K562 (cell line): Measurements from ENCODE around the gene ZNF451. TPM values are rescaled to one million over a fixed set of nuclear protein-coding genes. Genes with fewer than 3 reads are reported as not detected.

Source experiments
- CREBBP ChIP-seq: IDR thresholded peaks from one replicate; pipeline ENCODE4 v1.6.1; 2012; ENCODE audit warnings: low read depth, mild to moderate bottlenecking, control low read depth, inconsistent platforms, low read length
- GABPB2 ChIP-seq: fragments of 250-450 bp; sonication (Bioruptor Pico); conservative IDR thresholded peaks from 2 replicates; pipeline ENCODE4 v1.5.1; 2021; ENCODE audit warnings: mild to moderate bottlenecking
- MAFF ChIP-seq: IDR thresholded peaks from 2 replicates; pipeline ENCODE4 v1.6.1; 2012; ENCODE audit warnings: low read length, improper control_type of control experiment
- NCOA1 ChIP-seq: fragments of 450-650 bp; IDR thresholded peaks from 2 replicates; pipeline ENCODE4 v1.6.1; 2016; ENCODE audit warnings: low read depth
- NRF1 ChIP-seq, 2 experiments: fragments of 450-650 bp; IDR thresholded peaks in 1 of 2; conservative IDR thresholded peaks in 1 of 2; 2 replicates each; pipeline ENCODE4 v1.6.1; 2014; ENCODE audit warnings: mild to moderate bottlenecking in 2 of 2
- POLR2A ChIP-seq: fragments of 450-650 bp; conservative IDR thresholded peaks from 2 replicates; pipeline ENCODE4 v1.6.1; 2016
- PYGO2 ChIP-seq: fragments of 450-650 bp; IDR thresholded peaks from 2 replicates; pipeline ENCODE4 v1.6.1; 2016; ENCODE audit warnings: mild to moderate bottlenecking, missing genetic modification characterization, moderate library complexity, missing compliant biosample characterization
- SMAD1 ChIP-seq: fragments of 150-350 bp; IDR thresholded peaks from 2 replicates; pipeline ENCODE4 v1.6.1; 2014; ENCODE audit warnings: low read length, low read depth; ENCODE audit not compliant: partially characterized antibody
- ZC3H4 ChIP-seq: sonication (generic); formaldehyde crosslinking; IDR thresholded peaks from 2 replicates; pipeline ENCODE4 v1.9.0; 2021; ENCODE audit warnings: missing genetic modification reagents, borderline replicate concordance
- ZNF146 ChIP-seq: IDR thresholded peaks from one replicate; pipeline ENCODE4 v1.6.1; 2018; ENCODE audit warnings: missing compliant biosample characterization; ENCODE audit not compliant: unreplicated experiment
- ZNF551 ChIP-seq: fragments of 250-450 bp; sonication (Bioruptor Pico); IDR thresholded peaks from 2 replicates; pipeline ENCODE4 v1.5.0; 2021; ENCODE audit warnings: mild to moderate bottlenecking, moderate library complexity
- ZNF699 ChIP-seq: fragments of 250-450 bp; sonication (Bioruptor Pico); IDR thresholded peaks from 2 replicates; pipeline ENCODE4 v1.8.0; 2021; ENCODE audit warnings: mild to moderate bottlenecking, moderate library complexity; ENCODE audit not compliant: insufficient replicate concordance
- polyA plus RNA-seq, 8 experiments: library from polyadenylated mRNA; depleted of rRNA in 4 of 8; stranded (reverse) in 5 of 8; unstranded in 3 of 8; fragments of >200 nt; fragmentation: Nextera tagmentation in 2 of 8; fragmentation: Illumina TruSeq in 1 of 8; extraction: Ambion mirVana in 2 of 8; extraction: Trizol in 1 of 8; gene quantifications; 2 replicates each; pipeline versions ENCODE4 v1.2.1 to v1.2.3, GENCODE V29; 2011 to 2014; ENCODE audit warnings: inconsistent platforms in 1 of 8, missing spikeins in 1 of 8
- total RNA-seq, 7 experiments: library from RNA; depleted of rRNA in 6 of 7; stranded (reverse); fragments of >200 nt in 6 of 7; fragmentation: Illumina TruSeq in 2 of 7; extraction: Trizol in 2 of 7; gene quantifications; 2 replicates each; pipeline versions ENCODE4 v1.2.1 to v1.2.3, GENCODE V29; 2011 to 2021; ENCODE audit warnings: low replicate concordance in 1 of 7
- TF ChIP-seq, protein P1 (sequence below): fragments of 200-400 bp; formaldehyde crosslinking; IDR thresholded peaks from 2 replicates; pipeline ENCODE4 v1.6.1; 2017; ENCODE audit warnings: mild to moderate bottlenecking, low read depth, low read length, moderate library complexity
- TF ChIP-seq, protein P2 (sequence below): fragments of 250-450 bp; sonication (Bioruptor Pico); IDR thresholded peaks from 2 replicates; pipeline ENCODE4 v1.6.1; 2021; ENCODE audit warnings: mild to moderate bottlenecking
- TF ChIP-seq, protein P3 (sequence below): fragments of 450-650 bp; formaldehyde crosslinking; IDR thresholded peaks from 2 replicates; pipeline ENCODE4 v1.4.0; 2020; ENCODE audit warnings: mild to moderate bottlenecking
- TF ChIP-seq, protein P4 (sequence below): fragments of 450-650 bp; IDR thresholded peaks from 2 replicates; pipeline ENCODE4 v1.6.1; 2018; ENCODE audit not compliant: partially characterized antibody
- TF ChIP-seq, protein P5 (sequence below): fragments of 450-650 bp; formaldehyde crosslinking; IDR thresholded peaks from 2 replicates; pipeline ENCODE4 v1.4.0; 2020; ENCODE audit warnings: mild to moderate bottlenecking, mixed read lengths

ZNF451 gene
- total and polyA plus RNA-seq, 9 of the 15 experiments (the other 6 are each of a cell fraction or from before 2014, with no cell fraction given) = 16.1 to 74.3 (median 38.3) TPM

DNA sequence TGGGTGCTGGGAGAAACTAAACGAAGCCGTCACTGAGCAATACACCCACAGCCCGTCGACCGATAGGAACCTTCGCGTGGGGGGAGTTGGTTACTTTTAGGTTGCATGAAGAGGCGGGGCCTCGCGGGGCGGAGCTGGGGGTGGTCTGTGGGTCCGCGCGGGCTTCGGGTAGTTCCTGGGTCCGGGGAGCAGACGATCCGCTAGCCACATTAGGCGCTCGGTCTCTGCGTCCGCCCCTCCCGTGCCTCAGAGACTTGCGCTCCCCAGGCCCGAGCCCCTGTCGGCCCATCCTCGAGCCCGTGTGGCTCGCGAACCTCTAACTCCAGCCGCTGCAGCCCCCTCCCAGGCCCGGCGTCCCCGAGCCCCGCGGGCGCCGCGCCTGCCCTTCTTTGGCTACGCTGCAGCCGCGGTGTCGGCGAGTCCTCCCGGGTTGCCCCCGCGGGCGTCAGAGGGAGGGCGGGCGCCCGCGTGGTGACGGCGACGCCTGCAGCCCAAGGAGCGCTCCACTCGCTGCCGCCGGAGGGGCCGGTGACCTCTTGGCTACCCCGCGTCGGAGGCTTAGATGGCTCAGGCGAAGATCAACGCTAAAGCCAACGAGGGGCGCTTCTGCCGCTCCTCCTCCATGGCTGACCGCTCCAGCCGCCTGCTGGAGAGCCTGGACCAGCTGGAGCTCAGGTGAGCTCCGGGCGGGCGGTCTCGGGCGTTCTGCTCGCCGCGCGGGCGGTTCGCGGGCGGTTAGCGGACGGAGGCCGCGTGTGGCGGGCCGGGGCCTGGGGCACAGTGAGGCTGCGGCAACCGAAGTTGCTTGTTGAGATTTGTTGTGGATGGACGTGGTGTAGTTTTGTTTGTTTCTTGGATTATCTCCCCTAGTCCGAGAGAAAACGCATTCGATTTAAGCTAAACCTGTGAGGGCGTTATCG, 82.4 kb downstream of the ZNF451 start, which contains the start of gene BAG2 (continued):
- peak; percentile 60 to 68 for TF ChIP-seq NRF1 (conservative IDR thresholded peaks at IDR 0.05 in 1 of 2, IDR thresholded peaks at IDR 0.05 in 1 of 2)
- no peak for TF ChIP-seq ZNF551 (CRISPR knock-in tag)
- TF ChIP-seq ZNF146 (CRISPR knock-in tag) = no peak
- TF ChIP-seq CREBBP = no peak
- TF ChIP-seq, protein P1, sequence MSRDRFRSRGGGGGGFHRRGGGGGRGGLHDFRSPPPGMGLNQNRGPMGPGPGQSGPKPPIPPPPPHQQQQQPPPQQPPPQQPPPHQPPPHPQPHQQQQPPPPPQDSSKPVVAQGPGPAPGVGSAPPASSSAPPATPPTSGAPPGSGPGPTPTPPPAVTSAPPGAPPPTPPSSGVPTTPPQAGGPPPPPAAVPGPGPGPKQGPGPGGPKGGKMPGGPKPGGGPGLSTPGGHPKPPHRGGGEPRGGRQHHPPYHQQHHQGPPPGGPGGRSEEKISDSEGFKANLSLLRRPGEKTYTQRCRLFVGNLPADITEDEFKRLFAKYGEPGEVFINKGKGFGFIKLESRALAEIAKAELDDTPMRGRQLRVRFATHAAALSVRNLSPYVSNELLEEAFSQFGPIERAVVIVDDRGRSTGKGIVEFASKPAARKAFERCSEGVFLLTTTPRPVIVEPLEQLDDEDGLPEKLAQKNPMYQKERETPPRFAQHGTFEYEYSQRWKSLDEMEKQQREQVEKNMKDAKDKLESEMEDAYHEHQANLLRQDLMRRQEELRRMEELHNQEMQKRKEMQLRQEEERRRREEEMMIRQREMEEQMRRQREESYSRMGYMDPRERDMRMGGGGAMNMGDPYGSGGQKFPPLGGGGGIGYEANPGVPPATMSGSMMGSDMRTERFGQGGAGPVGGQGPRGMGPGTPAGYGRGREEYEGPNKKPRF = no peak
- TF ChIP-seq POLR2A = peak; percentile 96
- 0 out of 2 replicates have a peak, but pooled peaks have one; percentile 70 for TF ChIP-seq ZC3H4
- no peak for TF ChIP-seq MAFF
- TF ChIP-seq, protein P2, sequence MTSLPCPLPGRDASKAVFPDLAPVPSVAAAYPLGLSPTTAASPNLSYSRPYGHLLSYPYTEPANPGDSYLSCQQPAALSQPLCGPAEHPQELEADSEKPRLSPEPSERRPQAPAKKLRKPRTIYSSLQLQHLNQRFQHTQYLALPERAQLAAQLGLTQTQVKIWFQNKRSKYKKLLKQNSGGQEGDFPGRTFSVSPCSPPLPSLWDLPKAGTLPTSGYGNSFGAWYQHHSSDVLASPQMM (CRISPR knock-in tag) = no peak
- no peak for TF ChIP-seq GABPB2 (CRISPR knock-in tag)
- TF ChIP-seq, protein P3, sequence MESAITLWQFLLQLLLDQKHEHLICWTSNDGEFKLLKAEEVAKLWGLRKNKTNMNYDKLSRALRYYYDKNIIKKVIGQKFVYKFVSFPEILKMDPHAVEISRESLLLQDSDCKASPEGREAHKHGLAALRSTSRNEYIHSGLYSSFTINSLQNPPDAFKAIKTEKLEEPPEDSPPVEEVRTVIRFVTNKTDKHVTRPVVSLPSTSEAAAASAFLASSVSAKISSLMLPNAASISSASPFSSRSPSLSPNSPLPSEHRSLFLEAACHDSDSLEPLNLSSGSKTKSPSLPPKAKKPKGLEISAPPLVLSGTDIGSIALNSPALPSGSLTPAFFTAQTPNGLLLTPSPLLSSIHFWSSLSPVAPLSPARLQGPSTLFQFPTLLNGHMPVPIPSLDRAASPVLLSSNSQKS (CRISPR knock-in tag) = no peak
- TF ChIP-seq PYGO2 (tag) = no peak
- no peak for TF ChIP-seq ZNF699 (CRISPR knock-in tag)
- peak; percentile 27 for TF ChIP-seq SMAD1
- TF ChIP-seq, protein P4, sequence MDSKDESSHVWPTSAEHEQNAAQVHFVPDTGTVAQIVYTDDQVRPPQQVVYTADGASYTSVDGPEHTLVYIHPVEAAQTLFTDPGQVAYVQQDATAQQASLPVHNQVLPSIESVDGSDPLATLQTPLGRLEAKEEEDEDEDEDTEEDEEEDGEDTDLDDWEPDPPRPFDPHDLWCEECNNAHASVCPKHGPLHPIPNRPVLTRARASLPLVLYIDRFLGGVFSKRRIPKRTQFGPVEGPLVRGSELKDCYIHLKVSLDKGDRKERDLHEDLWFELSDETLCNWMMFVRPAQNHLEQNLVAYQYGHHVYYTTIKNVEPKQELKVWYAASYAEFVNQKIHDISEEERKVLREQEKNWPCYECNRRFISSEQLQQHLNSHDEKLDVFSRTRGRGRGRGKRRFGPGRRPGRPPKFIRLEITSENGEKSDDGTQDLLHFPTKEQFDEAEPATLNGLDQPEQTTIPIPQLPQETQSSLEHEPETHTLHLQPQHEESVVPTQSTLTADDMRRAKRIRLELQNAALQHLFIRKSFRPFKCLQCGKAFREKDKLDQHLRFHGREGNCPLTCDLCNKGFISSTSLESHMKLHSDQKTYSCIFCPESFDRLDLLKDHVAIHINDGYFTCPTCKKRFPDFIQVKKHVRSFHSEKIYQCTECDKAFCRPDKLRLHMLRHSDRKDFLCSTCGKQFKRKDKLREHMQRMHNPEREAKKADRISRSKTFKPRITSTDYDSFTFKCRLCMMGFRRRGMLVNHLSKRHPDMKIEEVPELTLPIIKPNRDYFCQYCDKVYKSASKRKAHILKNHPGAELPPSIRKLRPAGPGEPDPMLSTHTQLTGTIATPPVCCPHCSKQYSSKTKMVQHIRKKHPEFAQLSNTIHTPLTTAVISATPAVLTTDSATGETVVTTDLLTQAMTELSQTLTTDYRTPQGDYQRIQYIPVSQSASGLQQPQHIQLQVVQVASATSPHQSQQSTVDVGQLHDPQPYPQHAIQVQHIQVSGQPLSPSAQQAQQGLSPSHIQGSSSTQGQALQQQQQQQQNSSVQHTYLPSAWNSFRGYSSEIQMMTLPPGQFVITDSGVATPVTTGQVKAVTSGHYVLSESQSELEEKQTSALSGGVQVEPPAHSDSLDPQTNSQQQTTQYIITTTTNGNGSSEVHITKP = peak; percentile 99
- TF ChIP-seq, protein P5, sequence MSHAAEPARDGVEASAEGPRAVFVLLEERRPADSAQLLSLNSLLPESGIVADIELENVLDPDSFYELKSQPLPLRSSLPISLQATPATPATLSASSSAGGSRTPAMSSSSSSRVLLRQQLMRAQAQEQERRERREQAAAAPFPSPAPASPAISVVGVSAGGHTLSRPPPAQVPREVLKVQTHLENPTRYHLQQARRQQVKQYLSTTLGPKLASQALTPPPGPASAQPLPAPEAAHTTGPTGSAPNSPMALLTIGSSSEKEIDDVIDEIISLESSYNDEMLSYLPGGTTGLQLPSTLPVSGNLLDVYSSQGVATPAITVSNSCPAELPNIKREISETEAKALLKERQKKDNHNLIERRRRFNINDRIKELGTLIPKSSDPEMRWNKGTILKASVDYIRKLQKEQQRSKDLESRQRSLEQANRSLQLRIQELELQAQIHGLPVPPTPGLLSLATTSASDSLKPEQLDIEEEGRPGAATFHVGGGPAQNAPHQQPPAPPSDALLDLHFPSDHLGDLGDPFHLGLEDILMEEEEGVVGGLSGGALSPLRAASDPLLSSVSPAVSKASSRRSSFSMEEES (CRISPR knock-in tag) = peak; percentile 10; the same call in 1 of the 2 replicates
- TF ChIP-seq NCOA1 = no peak
